Astrocyte of the cerebellum (primary cell): ENCODE data around the gene C12orf56.

Source experiments
- DNase-seq: peaks from one replicate; pipeline ENCODE4 v3.0.0-alpha.2; 2011; ENCODE audit warnings: low read depth
- H3K4me3 ChIP-seq: 2 replicates; pipeline ENCODE4 v1.5.1; 2011; ENCODE audit warnings: mild to moderate bottlenecking, low read depth, low read length, moderate library complexity
- CTCF ChIP-seq: IDR thresholded peaks from 2 replicates; pipeline ENCODE4 v1.5.1; 2012; ENCODE audit warnings: low read length, low read depth, moderate library complexity, mild to moderate bottlenecking; ENCODE audit errors: missing control alignments
- in situ Hi-C: cut with HindIII; loops from 2 replicates; pipeline ENCODE4 v1.10.0; 2017; ENCODE audit warnings: low sequenced_read_pairs

The C12orf56 gene

GRCh38 chr12:64216239-64216638, 174.3 kb downstream of the C12orf56 start:
- no peak for DNase-seq
- TF ChIP-seq CTCF, result no peak
- no peak overlapping the region for H3K4me3 ChIP-seq
- in situ Hi-C loops, result no loop called here
